PC-9 (cell line): ENCODE measurements around the gene GP1BB. TPM values are rescaled to one million over a fixed set of nuclear protein-coding genes. Genes with fewer than 3 reads are reported as not detected.
A peak's percentile ranks its signal among the peaks of the same experiment; 100 is the strongest.

Source experiments
- BruUV-seq: library from RNA; stranded (reverse); fragments of 400-500 nt; replicated peaks from 2 replicates; lab custom pipeline; 2021; lab: Mats Ljungman, UMichigan
- CTCF ChIA-PET: fragments of 300-600 bp; sonication (Branson Sonifier 250); formaldehyde crosslinking; loops from one replicate; lab custom pipeline; 2022; ENCODE audit warnings: antibody characterized with exemption; lab: Charles Lee
- POLR2A ChIA-PET: fragments of 300-600 bp; sonication (Branson Sonifier 250); formaldehyde crosslinking; loops from one replicate; lab custom pipeline; 2022; ENCODE audit warnings: antibody characterized with exemption; ENCODE audit not compliant: unreplicated experiment; lab: Charles Lee
- DNase-seq, 2 experiments: peaks; one replicate each; pipeline versions ENCODE4 v3.0.0 to v3.0.0-alpha.2; 2015 to 2022; ENCODE audit warnings: mixed read lengths in 1 of 2
- H2AFZ ChIP-seq: fragments of 200-600 bp; sonication (generic); 2 replicates; pipeline ENCODE4 v1.8.1; 2017; ENCODE audit warnings: antibody characterized with exemption
- H3F3A ChIP-seq: fragments of 200-600 bp; sonication (generic); 2 replicates; pipeline ENCODE4 v1.8.1; 2017; ENCODE audit warnings: antibody characterized with exemption, mild to moderate bottlenecking, low read depth; ENCODE audit not compliant: insufficient read depth
- H3K27ac ChIP-seq: fragments of 200-600 bp; sonication (generic); 2 replicates; pipeline ENCODE4 v1.6.1; 2016; ENCODE audit warnings: mixed run types
- H3K27me3 ChIP-seq: fragments of 200-600 bp; sonication (generic); 2 replicates; pipeline ENCODE4 v1.6.1; 2016; ENCODE audit warnings: low read depth, mixed run types; ENCODE audit not compliant: insufficient read depth
- H3K36me3 ChIP-seq: fragments of 200-600 bp; sonication (generic); 2 replicates; pipeline ENCODE4 v1.6.1; 2016; ENCODE audit warnings: low read depth, mixed run types
- H3K4me1 ChIP-seq: fragments of 200-600 bp; sonication (generic); replicated peaks from 2 replicates; pipeline ENCODE4 v1.6.1; 2016; ENCODE audit warnings: mixed run types; ENCODE audit not compliant: insufficient read depth
- H3K4me2 ChIP-seq: fragments of 200-600 bp; sonication (generic); 2 replicates; pipeline ENCODE4 v1.6.1; 2017; ENCODE audit warnings: mixed run types
- H3K4me3 ChIP-seq: fragments of 200-600 bp; sonication (generic); 2 replicates; pipeline ENCODE4 v1.6.1; 2016; ENCODE audit warnings: mixed run types
- H3K79me2 ChIP-seq: fragments of 200-600 bp; sonication (generic); 2 replicates; pipeline ENCODE4 v1.6.1; 2017; ENCODE audit warnings: low read depth, mixed run types
- H3K9me2 ChIP-seq: fragments of 200-600 bp; sonication (generic); 2 replicates; pipeline ENCODE4 v1.8.1; 2017; ENCODE audit warnings: mild to moderate bottlenecking; ENCODE audit not compliant: insufficient read depth
- H3K9me3 ChIP-seq: fragments of 200-600 bp; sonication (generic); 2 replicates; pipeline ENCODE4 v1.8.1; 2016; ENCODE audit warnings: low read depth; ENCODE audit not compliant: insufficient read depth
- H4K20me1 ChIP-seq: fragments of 200-600 bp; sonication (generic); 2 replicates; pipeline ENCODE4 v1.8.1; 2017; ENCODE audit not compliant: insufficient read depth
- EZH2 ChIP-seq: fragments of 200-600 bp; sonication (generic); IDR thresholded peaks from 2 replicates; pipeline ENCODE4 v1.8.0; 2017; ENCODE audit warnings: antibody characterized with exemption, low read depth
- intact Hi-C: fragments of 100-400 bp; cut with micrococcal nuclease; formaldehyde crosslinking; loops from one replicate; pipeline ENCODE4 v1.10.0; 2022; ENCODE audit not compliant: unreplicated experiment
- total RNA-seq: library from RNA; stranded (reverse); gene quantifications from 2 replicates; pipeline ENCODE4 v1.2.3, GENCODE V29; 2021
- TF ChIP-seq, protein P1 (sequence below): fragments of 200-600 bp; sonication (generic); conservative IDR thresholded peaks from 2 replicates; pipeline ENCODE4 v1.6.1; 2017; ENCODE audit warnings: mixed run types, antibody characterized with exemption, mild to moderate bottlenecking, moderate library complexity

GP1BB gene
- total RNA-seq, 1 experiment from 2014 or later: 0.35 TPM

GRCh38 chr22:19713650-19714311 is 9.6 kb upstream of the GP1BB start:
- no peak overlapping the region for H2AFZ ChIP-seq
- no TSS peak for BruUV-seq

DNA sequence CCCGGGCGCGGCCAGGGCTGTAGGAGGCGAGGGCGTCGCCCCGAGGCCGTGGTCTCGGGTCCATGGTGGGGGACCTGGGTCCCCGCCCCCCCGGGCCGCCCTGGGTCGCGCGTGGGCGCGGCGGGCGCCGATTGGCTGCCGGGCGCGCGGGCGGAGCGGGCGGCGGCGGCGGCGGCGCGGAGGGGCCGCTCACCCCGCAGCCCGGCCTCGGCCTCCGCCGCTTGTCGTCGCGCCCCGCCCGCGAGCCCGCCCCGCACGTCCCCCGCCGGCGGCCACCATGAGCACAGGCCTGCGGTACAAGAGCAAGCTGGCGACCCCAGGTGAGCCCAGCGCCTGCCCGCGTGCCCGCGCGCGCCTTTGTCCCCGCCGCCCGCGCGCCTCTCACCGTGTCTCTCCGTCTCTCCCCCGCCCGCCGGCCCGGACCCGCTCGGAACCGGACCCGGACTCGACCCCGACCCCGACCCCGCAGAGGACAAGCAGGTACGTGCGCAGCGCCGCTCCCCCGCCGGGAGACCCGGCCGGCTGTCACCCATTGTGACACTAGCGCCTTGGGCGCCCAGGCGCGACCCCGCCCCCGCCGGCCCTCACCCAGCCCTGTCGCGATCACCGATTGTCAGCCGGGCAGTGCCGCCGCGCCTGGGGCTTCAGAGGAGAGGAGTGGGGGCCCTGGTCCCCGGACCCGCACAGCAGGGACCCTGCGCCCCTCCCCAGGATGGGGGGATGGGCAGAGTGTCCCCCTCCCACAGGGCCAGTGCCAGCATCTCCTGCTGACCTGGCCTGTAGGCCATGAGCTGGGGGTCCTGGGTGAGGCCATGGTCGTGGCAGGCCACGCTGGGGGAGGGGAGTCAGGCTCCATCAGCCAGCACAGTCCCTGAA is 8.8 kb upstream of the GP1BB start, which contains the start of gene SEPTIN5:
TSS of gene SEPTIN5 (plus strand) at position 192 of the 876 bp plus-strand sequence. CDS start at position 278, 86 bp downstream.
- intact Hi-C loops: loop anchor here (2.0 to 5.0 kb wide), 2 partner anchors 37 to 82 kb away; no protein-coding TSS in a partner anchor
- H3K4me2 ChIP-seq: peak within 1 kb of the TSS; percentile 74

More at GRCh38 chr22:19713650-19714311, 9.6 kb upstream of the GP1BB start:
- H3K79me2 ChIP-seq: no peaks in the 10 kb centered on the region
- ChIA-PET CTCF (no interaction called here), POLR2A (no interaction called here)
- no peaks in the 10 kb centered on the region for H3K4me1 ChIP-seq
- no peaks in the 10 kb centered on the region for H3F3A ChIP-seq
- peak overlapping the region; percentile 50; the same call in 1 of the 2 replicates for H3K4me3 ChIP-seq
- no peaks in the 10 kb centered on the region for H3K9me2 ChIP-seq
- intact Hi-C loops: loop anchor here (2.0 kb wide), 1 partner anchor 81 kb away; no protein-coding TSS in a partner anchor
- no peak for TF ChIP-seq EZH2
- TF ChIP-seq, protein P1, sequence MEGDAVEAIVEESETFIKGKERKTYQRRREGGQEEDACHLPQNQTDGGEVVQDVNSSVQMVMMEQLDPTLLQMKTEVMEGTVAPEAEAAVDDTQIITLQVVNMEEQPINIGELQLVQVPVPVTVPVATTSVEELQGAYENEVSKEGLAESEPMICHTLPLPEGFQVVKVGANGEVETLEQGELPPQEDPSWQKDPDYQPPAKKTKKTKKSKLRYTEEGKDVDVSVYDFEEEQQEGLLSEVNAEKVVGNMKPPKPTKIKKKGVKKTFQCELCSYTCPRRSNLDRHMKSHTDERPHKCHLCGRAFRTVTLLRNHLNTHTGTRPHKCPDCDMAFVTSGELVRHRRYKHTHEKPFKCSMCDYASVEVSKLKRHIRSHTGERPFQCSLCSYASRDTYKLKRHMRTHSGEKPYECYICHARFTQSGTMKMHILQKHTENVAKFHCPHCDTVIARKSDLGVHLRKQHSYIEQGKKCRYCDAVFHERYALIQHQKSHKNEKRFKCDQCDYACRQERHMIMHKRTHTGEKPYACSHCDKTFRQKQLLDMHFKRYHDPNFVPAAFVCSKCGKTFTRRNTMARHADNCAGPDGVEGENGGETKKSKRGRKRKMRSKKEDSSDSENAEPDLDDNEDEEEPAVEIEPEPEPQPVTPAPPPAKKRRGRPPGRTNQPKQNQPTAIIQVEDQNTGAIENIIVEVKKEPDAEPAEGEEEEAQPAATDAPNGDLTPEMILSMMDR: no peak
- no peaks in the 10 kb centered on the region for H4K20me1 ChIP-seq
- H3K4me2 ChIP-seq: peak overlapping the region; percentile 64
- no peak overlapping the region for H3K27ac ChIP-seq
- no peaks in the 10 kb centered on the region for H3K36me3 ChIP-seq
- no peaks in the 10 kb centered on the region for H3K9me3 ChIP-seq
- H3K27me3 ChIP-seq: no peaks in the 10 kb centered on the region; the same call in 1 of the 2 replicates
- DNase-seq: no peak

More for the DNA sequence above, 8.8 kb upstream of the GP1BB start, which contains the start of gene SEPTIN5:
- 0 out of 2 replicates have a peak within 1 kb of the TSS, but pooled peaks have one; percentile 27 for H2AFZ ChIP-seq
- TF ChIP-seq, protein P1: no peak
- TF ChIP-seq EZH2: no peak
- no peaks in the 10 kb centered on the region for H3K9me2 ChIP-seq
- no peak within 1 kb of the TSS for H3K27ac ChIP-seq
- no peaks in the 10 kb centered on the region; the same call in 1 of the 2 replicates for H3K27me3 ChIP-seq
- H3F3A ChIP-seq: no peaks in the 10 kb centered on the region
- H3K4me3 ChIP-seq: peak within 1 kb of the TSS; percentile 52; the same call in 1 of the 2 replicates
- H3K4me1 ChIP-seq: no peaks in the 10 kb centered on the region
- H4K20me1 ChIP-seq: no peaks in the 10 kb centered on the region
- ChIA-PET CTCF (no interaction called here), POLR2A (no interaction called here)
- no peak for DNase-seq
- no peaks in the 10 kb centered on the region for H3K79me2 ChIP-seq
- H3K36me3 ChIP-seq: no peaks in the 10 kb centered on the region
- BruUV-seq: no TSS peak
- H3K9me3 ChIP-seq: no peaks in the 10 kb centered on the region
